22Rv1 (cell line): ENCODE measurements around the gene MMAB.

Experiments used
- H3K27ac ChIP-seq: fragments of 450-650 bp; 2 replicates; pipeline ENCODE4 v1.5.1; 2017
- ZFX ChIP-seq: fragments of 450-650 bp; IDR thresholded peaks from 2 replicates; pipeline ENCODE4 v1.6.1; 2017; ENCODE audit warnings: antibody characterized with exemption, borderline replicate concordance
- TF ChIP-seq, protein P1 (sequence below): fragments of 450-650 bp; IDR thresholded peaks from 2 replicates; pipeline ENCODE4 v1.5.1; 2017; ENCODE audit warnings: mild to moderate bottlenecking

MMAB gene

DNA sequence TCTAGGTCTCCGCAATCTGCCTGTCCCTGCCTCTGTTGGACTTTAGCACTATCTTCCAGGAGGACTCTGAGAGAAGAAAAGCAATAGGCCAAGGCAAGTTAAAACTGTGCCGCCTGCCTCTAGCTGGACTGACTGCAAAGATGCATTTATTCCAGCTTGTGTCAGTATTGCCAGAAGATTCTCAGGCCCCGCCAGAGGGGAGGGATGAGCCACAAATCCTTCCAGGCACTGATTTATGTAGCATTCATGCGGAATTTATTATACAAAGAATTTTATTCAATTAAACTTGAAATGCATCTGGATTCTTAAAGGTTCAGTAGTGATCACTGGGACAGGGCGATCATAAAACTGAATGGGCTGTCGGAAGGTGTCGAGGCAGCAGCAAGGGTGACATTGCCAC, 19.8 kb downstream of the MMAB start:
- no peak for TF ChIP-seq ZFX
- TF ChIP-seq, protein P1, sequence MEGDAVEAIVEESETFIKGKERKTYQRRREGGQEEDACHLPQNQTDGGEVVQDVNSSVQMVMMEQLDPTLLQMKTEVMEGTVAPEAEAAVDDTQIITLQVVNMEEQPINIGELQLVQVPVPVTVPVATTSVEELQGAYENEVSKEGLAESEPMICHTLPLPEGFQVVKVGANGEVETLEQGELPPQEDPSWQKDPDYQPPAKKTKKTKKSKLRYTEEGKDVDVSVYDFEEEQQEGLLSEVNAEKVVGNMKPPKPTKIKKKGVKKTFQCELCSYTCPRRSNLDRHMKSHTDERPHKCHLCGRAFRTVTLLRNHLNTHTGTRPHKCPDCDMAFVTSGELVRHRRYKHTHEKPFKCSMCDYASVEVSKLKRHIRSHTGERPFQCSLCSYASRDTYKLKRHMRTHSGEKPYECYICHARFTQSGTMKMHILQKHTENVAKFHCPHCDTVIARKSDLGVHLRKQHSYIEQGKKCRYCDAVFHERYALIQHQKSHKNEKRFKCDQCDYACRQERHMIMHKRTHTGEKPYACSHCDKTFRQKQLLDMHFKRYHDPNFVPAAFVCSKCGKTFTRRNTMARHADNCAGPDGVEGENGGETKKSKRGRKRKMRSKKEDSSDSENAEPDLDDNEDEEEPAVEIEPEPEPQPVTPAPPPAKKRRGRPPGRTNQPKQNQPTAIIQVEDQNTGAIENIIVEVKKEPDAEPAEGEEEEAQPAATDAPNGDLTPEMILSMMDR: no peak

DNA sequence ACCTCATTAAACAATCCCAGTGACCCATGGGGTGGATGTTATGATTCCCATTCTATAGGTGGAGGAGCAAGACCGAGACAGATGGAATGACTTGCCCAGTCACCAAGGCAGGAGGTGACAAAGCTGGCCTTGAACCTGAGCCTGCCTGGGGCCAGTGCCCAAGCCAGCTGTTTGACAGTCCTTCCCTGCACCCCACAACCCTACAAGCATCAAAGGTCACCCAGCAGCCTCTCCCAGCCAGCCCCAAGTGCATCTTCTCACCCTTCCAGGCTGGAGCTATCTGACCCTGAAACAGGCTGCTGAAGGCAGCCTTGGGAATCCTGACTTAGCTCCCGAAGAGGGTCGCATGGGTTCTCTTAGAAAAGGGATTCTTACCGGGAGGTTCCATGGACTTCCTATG, 20.3 kb downstream of the MMAB start:
- TF ChIP-seq ZFX: no peak
- TF ChIP-seq, protein P1: no peak
- H3K27ac ChIP-seq: no peak overlapping the region

More for the DNA sequence above, 19.8 kb downstream of the MMAB start:
- H3K27ac ChIP-seq: no peak overlapping the region

DNA sequence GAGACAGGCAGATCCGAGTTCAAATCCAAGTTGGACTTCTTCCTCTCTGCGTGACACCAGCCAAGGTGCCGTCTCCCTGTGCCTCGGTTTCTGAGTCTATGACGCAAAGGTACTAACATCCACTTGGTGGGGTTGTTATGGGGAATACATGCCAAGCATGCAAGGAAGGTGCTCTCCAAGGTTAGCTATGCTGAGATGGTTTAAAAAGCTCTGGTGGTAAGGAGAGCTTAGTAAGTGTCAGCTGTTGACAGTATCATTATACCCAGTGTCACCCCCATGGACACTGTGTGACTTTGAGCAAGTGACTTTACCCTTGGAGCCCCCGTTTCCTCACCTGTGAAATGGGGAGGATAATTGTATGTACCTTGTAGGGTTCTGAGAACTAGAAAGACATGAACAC, 22.2 kb downstream of the MMAB start:
- TF ChIP-seq, protein P1: no peak
- no peak for TF ChIP-seq ZFX
- H3K27ac ChIP-seq: no peak overlapping the region

DNA sequence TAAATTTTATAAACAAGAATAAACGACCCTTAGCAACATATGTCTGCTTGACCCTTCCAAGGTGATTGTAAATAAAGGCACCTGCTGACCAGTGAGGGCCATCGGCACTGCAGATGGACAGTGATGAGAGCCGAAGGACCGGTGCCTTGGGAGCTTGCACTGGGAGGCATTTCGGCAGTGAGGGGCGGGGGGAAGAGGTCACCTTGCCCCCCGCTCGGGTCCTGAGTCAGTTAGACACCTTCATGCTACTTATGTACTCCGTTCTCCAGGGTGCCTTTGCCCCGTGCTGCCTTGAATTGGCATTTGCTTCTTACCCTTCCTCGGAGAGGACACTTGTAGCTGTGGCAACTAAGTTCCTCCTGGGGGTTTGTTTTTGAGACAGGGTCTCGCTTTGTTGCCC, 23.0 kb downstream of the MMAB start:
- TF ChIP-seq, protein P1: no peak
- no peak for TF ChIP-seq ZFX

DNA sequence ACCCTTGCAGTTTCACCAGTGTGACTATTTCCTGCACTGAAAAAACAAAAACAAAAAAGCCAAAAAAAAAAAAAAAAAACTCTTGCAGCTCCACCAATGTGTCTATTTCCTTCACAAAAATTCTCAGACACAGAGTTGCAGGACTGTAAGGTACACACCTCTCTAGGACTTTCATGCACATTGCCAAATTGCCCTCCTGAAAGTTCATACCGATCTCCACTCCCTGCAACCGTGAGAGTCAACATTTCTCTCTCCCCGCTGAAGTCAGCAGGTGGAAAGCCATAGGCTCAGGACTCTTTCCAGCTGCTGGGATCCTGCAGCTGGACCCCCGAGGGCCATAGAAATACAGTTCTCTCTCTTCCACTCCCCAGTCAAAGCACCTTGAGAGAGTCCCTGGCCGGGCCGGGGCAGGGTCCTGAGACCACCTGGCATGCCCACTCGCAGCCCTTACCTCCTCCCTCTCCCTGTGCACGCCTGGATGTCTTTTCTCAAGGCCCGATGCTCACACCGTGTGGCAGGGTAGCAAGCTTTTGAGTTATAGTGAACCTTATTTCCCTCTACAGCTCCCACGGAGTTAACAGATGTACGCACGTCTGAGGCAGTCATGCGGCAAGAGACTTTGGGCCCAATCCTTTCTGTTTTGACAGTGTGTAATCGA, 23.6 kb downstream of the MMAB start:
- TF ChIP-seq, protein P1: no peak
- TF ChIP-seq ZFX: no peak
- no peak overlapping the region for H3K27ac ChIP-seq

More for the DNA sequence above, 23.0 kb downstream of the MMAB start:
- H3K27ac ChIP-seq: no peak overlapping the region

DNA sequence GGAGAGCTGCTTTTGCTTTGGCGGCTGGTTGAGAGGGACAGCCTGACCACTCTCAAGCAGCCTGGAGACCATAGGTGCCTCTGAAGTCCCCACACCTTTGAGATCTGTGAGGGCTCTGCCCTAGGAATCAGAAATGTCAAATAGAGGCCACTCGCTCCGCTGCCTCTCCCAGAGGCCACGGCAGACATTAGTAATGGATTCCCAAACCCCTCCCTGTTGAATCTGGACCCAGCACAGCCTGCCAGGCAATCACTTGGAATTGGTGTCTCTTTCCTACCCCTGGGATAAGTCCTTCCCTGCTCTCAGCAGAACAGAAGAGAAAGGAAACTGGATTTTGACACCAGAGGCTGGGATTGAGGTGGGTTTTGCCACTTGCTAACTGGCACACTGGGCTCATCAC, 25.0 kb downstream of the MMAB start:
- H3K27ac ChIP-seq: no peak overlapping the region
- no peak for TF ChIP-seq ZFX
- TF ChIP-seq, protein P1: no peak

DNA sequence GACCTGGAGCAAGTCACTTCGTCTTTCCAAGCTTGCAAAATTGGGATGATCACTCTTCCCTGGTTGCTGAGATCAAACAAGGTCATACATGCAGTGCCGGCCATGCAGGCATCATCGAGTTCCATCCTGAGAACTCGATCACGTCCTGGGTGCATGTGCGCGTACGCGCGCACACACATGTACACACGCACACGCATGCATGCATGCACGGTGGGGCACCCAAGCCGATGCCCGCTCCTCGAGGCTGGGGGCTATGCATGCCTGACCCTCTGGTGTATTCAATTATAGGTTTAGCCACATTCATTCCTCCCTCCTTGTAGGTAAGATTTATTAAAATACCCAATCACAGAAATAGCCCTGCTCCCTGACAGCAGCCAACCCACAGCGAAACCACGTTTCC, 26.0 kb downstream of the MMAB start:
- TF ChIP-seq, protein P1: no peak
- no peak for TF ChIP-seq ZFX
- H3K27ac ChIP-seq: no peak overlapping the region
